ENCODE data around the gene RNU5D-1. TPM values are rescaled to one million over a fixed set of nuclear protein-coding genes. Genes with fewer than 3 reads are reported as not detected.

The RNU5D-1 gene
- total and polyA plus RNA-seq, 10 of the 15 experiments (the other 5 are each of a cell fraction or from before 2014, with no cell fraction given), result not detected

DNA sequence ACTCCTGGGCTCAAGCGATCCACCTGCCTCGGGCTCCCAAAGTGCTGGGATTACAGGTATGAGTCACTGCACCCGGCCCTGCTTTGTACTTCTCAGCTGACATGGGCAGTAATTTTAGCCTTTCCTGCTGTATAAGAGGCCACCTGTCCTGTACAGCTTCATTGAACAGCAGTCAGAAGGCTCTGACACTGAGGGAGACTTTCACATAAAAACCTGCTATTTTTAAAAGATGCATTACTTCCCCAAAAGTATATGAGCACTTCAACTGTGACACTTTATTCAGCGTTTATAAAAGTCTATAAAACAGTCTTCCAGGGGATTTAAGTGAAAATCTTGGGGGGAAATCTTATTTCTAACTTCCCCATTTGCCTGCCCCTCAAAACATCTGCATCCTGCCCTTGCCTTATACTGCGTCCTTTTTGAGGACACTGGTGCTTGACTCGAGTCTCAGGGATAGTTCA, 17.6 kb downstream of the RNU5D-1 start:
- peaks cover 49% of the 10 kb centered on the region for H3K4me1 ChIP-seq (ENCODE audit: control insufficient read depth, insufficient read depth, low read length)
- H3K4me3 ChIP-seq, result peak overlapping the region; percentile 41; the same call in 1 of the 2 replicates
- H3K9ac ChIP-seq (ENCODE audit: control insufficient read depth, insufficient read depth, low read length), result peak overlapping the region; percentile 15; the same call in 1 of the 2 replicates
- in situ Hi-C loops (cut with MboI), result no loop called here
- ChIA-PET CTCF (interaction anchor here (0.7 to 12.6 kb wide), 12 partner anchors 9 to 778 kb away, joined by 3 to 175 read pairs (median 4); partner anchors contain the start of gene RNU5D-1), SMC1A (ENCODE audit: uncharacterized antibody, unreplicated experiment) (interaction anchor here (0.7 to 9.8 kb wide), 6 partner anchors 8 to 298 kb away, joined by 3 to 73 read pairs (median 5); partner anchors contain the start of genes HECTD3 and RNU5D-1), POLR2A (interaction anchor here (0.6 to 2.7 kb wide), 8 partner anchors 9 to 275 kb away, joined by 3 to 25 read pairs (median 4); partner anchors contain the start of genes RNU5D-1 and TMEM53), RAD21 (ENCODE audit: unreplicated experiment) (interaction anchor here (1.2 to 3.9 kb wide), 5 partner anchors 9 to 61 kb away, joined by 3 to 17 read pairs (median 5); partner anchors contain the start of gene RNU5D-1)
- FAIRE-seq (no peak), ATAC-seq (peak; percentile 75), DNase-seq (ENCODE audit: low read depth, low spot score) (no peak)
- no peaks in the 10 kb centered on the region for H3K36me3 ChIP-seq (ENCODE audit: control insufficient read depth in 2 of 2, insufficient read depth in 2 of 2, low read length in 1 of 2)
- H2AFZ ChIP-seq (ENCODE audit: control insufficient read depth, low read depth, low read length), result peak overlapping the region; percentile 41; the same call in 1 of the 2 replicates
- no peaks in the 10 kb centered on the region for H3K9me3 ChIP-seq (replicated peaks; ENCODE audit: control insufficient read depth, insufficient read depth, low read length)
- no TSS peak for BruUV-seq (replicated peaks)
- no peaks in the 10 kb centered on the region for H3K27me3 ChIP-seq (replicated peaks in 1 of 2; ENCODE audit: control insufficient read depth in 2 of 2, insufficient read depth in 2 of 2, low read length in 1 of 2)
- under 1% methylated on average over 6 of the region's 6 CpGs for WGBS (ENCODE audit: insufficient coverage, insufficient replicate concordance, low lambda C conversion rate, missing lambda C conversion rate)
- no peaks in the 10 kb centered on the region for H4K20me1 ChIP-seq (ENCODE audit: control insufficient read depth, insufficient read depth)
- intact Hi-C loops (cut with micrococcal nuclease; ENCODE audit: unreplicated experiment), result no loop called here
- H3K27ac ChIP-seq (ENCODE audit: control insufficient read depth, insufficient read depth), result peak overlapping the region; percentile 73
- no peaks in the 10 kb centered on the region for H3K79me2 ChIP-seq (ENCODE audit: control insufficient read depth, insufficient read depth, low read length)
- H3K4me2 ChIP-seq (ENCODE audit: control insufficient read depth, insufficient read depth), result peak overlapping the region; percentile 76
- TF ChIP-seq ZSCAN29 (IDR thresholded peaks at IDR 0.05) (no peak), ZBED1 (IDR thresholded peaks at IDR 0.05; ENCODE audit: borderline replicate concordance) (no peak), IKZF2 (IDR thresholded peaks at IDR 0.05) (peak; percentile 45 to 47; a peak in 2 of 4 replicates), ZNF622 (IDR thresholded peaks at IDR 0.05) (no peak), MYB (IDR thresholded peaks at IDR 0.05; ENCODE audit: borderline replicate concordance, low read depth, low read length) (no peak), TCF3 (IDR thresholded peaks at IDR 0.05; ENCODE audit: borderline replicate concordance, insufficient read depth, low read depth, low read length) (0 out of 2 replicates have a peak, but pooled peaks have one; percentile 48), TAF1 (IDR thresholded peaks at IDR 0.05; ENCODE audit: borderline replicate concordance, low read depth, low read length) (no peak), TCF12 (IDR thresholded peaks at IDR 0.05; ENCODE audit: low read depth, low read length) (peak; percentile 51; the same call in 1 of the 2 replicates), HDAC2 (IDR thresholded peaks at IDR 0.05) (no peak), BHLHE40 (IDR thresholded peaks at IDR 0.05; ENCODE audit: borderline replicate concordance in 1 of 2, low read depth in 2 of 2, low read length in 1 of 2) (no peak), NR2F1 (conservative IDR thresholded peaks at IDR 0.05) (no peak), BMI1 (IDR thresholded peaks at IDR 0.05; ENCODE audit: borderline replicate concordance) (no peak), SMARCA5 (IDR thresholded peaks at IDR 0.05) (no peak), MYC (IDR thresholded peaks at IDR 0.05; ENCODE audit: insufficient read depth, insufficient read length, insufficient replicate concordance, low read length, severe bottlenecking) (no peak), FOS (IDR thresholded peaks at IDR 0.05; ENCODE audit: borderline replicate concordance, extremely low read depth, insufficient read length) (no peak), NBN (IDR thresholded peaks at IDR 0.05) (no peak), YY1 (IDR thresholded peaks at IDR 0.05; ENCODE audit: low read depth, low read length) (no peak), TCF7 (IDR thresholded peaks at IDR 0.05; ENCODE audit: borderline replicate concordance) (peak; percentile 76)
- TF ChIP-seq, protein P1, sequence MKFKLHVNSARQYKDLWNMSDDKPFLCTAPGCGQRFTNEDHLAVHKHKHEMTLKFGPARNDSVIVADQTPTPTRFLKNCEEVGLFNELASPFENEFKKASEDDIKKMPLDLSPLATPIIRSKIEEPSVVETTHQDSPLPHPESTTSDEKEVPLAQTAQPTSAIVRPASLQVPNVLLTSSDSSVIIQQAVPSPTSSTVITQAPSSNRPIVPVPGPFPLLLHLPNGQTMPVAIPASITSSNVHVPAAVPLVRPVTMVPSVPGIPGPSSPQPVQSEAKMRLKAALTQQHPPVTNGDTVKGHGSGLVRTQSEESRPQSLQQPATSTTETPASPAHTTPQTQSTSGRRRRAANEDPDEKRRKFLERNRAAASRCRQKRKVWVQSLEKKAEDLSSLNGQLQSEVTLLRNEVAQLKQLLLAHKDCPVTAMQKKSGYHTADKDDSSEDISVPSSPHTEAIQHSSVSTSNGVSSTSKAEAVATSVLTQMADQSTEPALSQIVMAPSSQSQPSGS (IDR thresholded peaks at IDR 0.05; ENCODE audit: low read length), result peak; percentile 41
- TF ChIP-seq, protein P2, sequence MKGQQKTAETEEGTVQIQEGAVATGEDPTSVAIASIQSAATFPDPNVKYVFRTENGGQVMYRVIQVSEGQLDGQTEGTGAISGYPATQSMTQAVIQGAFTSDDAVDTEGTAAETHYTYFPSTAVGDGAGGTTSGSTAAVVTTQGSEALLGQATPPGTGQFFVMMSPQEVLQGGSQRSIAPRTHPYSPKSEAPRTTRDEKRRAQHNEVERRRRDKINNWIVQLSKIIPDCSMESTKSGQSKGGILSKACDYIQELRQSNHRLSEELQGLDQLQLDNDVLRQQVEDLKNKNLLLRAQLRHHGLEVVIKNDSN (IDR thresholded peaks at IDR 0.05; ENCODE audit: borderline replicate concordance, extremely low read length, insufficient read depth, low read depth, low read length), result no peak
- TF ChIP-seq, protein P3, sequence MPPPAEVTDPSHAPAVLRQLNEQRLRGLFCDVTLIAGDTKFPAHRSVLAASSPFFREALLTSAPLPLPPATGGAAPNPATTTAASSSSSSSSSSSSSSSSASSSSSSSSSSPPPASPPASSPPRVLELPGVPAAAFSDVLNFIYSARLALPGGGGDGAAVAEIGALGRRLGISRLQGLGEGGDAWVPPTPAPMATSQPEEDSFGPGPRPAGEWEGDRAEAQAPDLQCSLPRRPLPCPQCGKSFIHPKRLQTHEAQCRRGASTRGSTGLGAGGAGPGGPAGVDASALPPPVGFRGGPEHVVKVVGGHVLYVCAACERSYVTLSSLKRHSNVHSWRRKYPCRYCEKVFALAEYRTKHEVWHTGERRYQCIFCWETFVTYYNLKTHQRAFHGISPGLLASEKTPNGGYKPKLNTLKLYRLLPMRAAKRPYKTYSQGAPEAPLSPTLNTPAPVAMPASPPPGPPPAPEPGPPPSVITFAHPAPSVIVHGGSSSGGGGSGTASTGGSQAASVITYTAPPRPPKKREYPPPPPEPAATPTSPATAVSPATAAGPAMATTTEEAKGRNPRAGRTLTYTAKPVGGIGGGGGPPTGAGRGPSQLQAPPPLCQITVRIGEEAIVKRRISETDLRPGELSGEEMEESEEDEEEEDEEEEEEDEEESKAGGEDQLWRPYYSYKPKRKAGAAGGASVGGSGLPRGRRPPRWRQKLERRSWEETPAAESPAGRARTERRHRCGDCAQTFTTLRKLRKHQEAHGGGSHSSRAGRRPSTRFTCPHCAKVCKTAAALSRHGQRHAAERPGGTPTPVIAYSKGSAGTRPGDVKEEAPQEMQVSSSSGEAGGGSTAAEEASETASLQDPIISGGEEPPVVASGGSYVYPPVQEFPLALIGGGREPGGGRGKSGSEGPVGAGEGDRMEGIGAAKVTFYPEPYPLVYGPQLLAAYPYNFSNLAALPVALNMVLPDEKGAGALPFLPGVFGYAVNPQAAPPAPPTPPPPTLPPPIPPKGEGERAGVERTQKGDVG (CRISPR knock-in tag; IDR thresholded peaks at IDR 0.05), result no peak
